HG03175 (cell line): Measurements from ENCODE around the gene SYCP3.

Experiments
- ATAC-seq: cut with Tn5 transposase; IDR thresholded peaks from one replicate; pipeline ENCODE4 v1.9.1; 2021; ENCODE audit warnings: mild to moderate bottlenecking, moderate library complexity; ENCODE audit not compliant: unreplicated experiment

The SYCP3 gene

DNA sequence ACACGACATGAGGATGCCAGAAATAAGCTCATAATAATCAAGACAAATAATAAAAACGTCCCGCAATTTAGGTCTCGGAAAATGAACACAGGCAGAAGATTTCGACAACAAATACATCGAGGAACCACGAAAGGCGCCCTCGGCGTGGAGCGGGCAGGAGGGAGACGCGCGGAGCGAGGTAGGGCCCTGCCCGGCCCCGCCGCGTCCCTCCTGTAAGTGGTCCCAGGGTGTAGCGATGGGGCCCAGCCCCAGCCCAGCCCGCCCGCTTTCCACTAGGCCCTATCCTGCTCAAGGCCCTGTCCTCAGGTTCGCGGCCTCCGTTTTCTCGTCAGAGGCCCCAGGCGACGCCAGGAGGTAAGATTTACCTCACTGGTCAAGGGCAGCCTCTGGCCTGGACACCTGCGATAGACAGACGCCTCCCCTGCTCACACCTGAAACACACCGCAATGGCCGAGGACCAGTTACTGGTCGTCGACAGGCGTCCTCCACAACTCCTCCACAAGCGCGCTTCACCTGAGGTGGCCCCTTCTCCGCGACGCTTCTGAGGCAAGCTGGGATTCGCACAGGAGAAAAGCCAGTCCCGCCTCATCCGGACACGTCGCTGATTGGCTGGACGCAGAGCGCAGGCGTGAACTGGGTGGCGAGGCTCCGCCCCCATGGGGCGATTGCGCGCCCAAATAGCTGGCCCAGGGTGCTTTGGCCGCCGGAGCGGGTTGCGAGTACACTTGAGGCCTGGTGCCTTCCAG is at the start of gene SYCP3:
Gene SYCP3 (minus strand): TSS at position 543 of the 746 bp plus-strand sequence. CDS start 1,527 bp downstream, outside the sequence.
- ATAC-seq = no peak

DNA sequence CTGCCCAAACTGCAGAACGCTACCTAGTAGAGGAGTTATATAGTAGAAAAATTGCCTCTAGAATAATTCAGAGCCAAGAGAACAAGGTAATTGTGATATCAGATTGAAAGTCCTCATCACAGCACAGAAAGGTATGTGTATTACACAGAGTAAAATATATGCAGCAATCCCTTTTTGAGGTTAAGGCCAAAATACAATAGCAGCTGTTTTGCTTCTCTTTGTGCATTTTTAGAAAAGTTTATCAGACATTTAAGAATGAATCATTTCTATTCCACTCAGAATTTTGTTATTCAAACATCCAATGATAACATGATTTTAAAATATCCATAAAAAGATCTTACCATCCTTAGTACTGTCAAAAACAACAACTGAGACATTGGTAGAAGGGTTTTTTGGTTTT is 46.4 kb upstream of the SYCP3 start:
- ATAC-seq = no peak

GRCh38 chr12:101784376-101784775 is 45.1 kb upstream of the SYCP3 start:
- no peak for ATAC-seq

DNA sequence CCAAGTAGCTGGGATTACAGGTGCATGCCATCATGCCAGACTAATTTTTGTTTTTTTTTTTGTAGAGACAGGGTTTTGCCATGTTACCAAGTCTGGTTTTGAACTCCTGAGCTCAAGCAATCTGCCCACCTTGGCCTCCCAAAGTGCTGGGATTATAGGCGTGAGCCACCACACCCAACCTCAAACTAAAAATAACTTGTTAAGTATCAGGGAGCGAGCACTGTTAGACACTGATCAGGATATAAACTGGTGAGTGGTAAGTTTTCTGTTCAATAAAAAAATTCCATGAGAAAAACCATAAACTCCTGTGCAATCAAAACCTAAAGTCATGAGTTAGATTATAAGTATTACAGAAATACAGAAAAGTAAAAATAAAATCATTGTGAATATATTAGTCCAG is 44.6 kb upstream of the SYCP3 start:
- no peak for ATAC-seq

DNA sequence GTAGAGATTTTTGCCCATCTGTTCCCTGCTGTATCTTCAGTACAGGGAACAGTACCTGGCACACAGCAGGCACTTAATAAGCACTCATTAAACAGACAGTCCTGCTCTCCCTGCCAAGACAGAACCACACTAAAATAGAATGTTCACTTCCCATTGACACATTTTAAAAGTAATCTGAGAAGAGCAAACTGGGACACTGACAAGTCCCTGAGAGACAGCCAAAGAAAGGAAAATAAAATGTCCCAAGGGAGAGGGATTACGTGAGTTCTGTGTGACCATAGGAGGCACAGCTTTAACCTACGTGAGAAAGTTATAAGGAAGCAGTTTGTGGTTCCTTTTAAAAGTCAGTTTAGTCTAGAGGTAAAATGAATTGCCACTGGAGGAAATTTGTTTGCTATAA is 43.9 kb upstream of the SYCP3 start:
- no peak for ATAC-seq

- ATAC-seq = no peak
These were observed 43.0 kb upstream of the SYCP3 start for GRCh38 chr12:101782273-101782731.

DNA sequence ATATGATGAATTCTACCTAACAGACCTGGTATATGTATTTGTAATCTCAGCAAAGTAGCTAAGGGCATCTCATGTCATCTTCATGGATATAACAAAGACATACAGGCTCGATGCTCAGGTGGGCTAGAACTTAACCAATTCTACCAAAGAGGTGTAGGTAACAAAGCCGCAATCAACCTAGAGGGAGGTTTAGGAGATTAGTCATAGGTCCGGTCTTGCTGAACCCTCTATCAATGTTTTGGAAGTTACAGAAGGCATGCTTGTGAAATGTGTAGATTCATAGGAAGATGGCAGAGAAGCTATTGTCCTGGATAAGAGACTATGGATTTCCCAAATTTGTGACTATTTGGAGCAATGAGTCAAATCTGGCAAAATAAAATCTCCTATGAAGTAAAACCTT is 42.6 kb upstream of the SYCP3 start:
- no peak for ATAC-seq

- ATAC-seq = no peak
These were observed 41.3 kb upstream of the SYCP3 start for GRCh38 chr12:101780599-101780998.

- ATAC-seq = no peak
These were observed 40.4 kb upstream of the SYCP3 start for GRCh38 chr12:101779626-101780025.

DNA sequence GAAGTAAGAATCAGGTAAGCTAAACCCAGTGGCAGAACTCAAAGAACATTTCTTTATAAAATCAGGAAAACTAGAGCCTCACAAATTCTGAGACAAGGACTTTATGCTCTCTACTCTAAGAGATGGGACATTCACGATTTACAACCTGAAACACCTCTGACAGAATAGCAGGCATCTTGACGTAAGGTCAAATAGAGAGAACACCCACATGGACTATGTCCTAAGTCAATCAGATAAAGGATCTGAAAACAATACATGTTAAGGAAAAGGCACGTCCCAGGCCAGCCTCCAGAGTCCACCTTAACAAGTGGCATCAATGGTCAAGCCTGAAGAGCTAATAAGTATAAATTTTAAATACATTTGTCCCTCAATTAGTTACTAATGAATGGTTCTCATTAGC is 39.9 kb upstream of the SYCP3 start:
- ATAC-seq = no peak

DNA sequence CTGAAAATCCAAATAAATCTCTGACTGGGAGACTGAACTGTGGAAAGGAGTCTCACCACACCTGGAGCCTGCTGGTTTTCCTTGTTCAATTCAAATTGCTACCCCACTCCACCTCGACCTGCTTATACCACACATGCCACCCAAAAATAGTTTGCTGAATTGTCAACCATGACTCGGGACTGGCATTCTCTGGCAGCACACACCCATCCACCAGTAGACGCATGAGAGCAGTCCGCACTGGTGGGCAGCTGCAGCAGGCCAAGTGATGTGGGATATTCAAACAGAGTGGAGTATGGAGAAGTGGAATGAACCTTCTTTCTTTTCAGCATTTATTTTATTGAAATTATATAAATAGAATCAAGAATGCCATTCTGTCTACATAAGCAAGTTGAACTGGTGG is 38.7 kb upstream of the SYCP3 start:
- no peak for ATAC-seq

DNA sequence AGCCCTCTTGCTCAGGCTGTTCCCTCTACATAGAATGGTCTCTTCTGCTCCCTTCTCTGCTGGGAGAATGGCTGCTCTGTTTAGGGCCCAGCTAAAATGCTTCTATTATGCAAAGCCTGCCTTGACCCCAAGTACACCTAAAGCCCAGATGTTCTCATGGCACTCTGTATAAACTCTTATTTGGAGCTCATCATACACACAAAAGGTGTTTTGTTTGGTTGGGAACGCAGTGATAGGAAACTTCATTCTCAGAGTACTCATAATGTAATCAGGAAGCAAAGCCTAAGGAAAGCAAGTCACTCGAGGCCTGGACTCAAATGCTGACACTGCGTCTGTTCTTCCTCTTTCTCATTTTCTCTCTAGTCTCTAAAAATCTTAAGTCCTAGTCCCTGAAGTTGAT is 38.2 kb upstream of the SYCP3 start:
- ATAC-seq = no peak

- no peak for ATAC-seq
These were observed 36.6 kb upstream of the SYCP3 start for GRCh38 chr12:101775816-101776215.

DNA sequence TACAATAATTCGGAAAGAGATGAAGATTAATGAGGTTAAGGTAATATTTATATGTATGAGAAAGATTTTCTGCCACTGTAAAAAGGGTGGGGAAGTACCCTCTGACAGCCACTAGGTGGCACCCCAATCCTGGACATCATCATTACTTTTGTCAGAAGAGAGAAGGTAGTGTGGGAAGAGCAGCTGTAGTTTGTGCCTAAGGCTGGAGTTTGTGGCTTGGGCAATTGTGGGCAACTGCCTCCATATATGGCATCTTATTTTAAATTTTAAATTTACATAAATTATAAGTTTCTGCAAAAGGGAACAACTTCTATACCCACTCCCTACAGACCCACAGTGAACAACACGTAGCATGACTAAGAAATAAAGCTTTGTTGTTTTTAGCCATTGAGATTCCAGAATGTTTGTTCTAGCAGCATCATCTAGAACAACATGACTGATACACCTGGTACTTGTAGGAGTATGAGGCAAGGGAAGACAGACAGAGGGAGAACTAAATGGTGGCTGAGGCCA is 34.4 kb upstream of the SYCP3 start:
- ATAC-seq = peak; percentile 80

DNA sequence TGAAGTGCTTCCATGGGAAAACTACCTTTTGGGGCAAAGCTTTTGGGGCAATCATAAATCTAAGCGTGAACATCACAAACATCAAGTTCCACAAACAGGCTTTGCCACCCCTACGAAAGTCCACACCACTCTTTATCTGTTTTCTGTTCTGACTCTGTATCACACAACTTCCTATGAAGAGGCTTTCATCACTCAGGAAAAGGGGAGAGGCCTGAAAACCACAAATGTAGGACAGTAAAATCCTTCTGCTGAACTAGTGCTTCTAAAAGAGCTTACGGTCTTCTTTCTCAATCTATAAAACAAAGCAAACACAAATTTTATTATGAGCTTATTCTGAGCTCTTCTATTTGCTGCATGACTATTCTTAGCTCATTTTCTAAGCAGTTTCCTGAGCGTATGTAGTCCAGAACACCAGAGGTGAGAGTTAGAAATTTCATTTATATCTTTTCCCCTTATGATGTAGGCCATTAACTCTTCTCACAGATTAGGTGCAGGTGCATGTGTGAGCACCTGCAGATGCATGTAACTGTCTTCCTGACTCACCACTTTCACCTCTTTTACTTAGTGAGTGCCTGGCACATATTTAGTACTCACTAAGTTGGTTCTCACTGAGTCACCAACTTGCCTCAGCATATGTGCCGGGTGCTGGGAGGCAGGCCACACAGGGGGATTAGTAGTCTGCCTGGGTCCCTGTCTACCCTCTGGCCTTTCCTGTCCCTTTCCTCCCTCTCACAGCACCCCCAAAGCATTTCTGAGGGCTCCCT is 32.9 kb upstream of the SYCP3 start:
- ATAC-seq = no peak

GRCh38 chr12:101769865-101770264 is 30.6 kb upstream of the SYCP3 start:
- no peak for ATAC-seq

- ATAC-seq = no peak
These were observed 29.5 kb upstream of the SYCP3 start for GRCh38 chr12:101768781-101769180.

- ATAC-seq = no peak
These were observed 28.3 kb upstream of the SYCP3 start for GRCh38 chr12:101767537-101767936.

- ATAC-seq = no peak
These were observed 25.0 kb upstream of the SYCP3 start for GRCh38 chr12:101764051-101764792.

GRCh38 chr12:101763246-101763931 is 24.1 kb upstream of the SYCP3 start:
- no peak for ATAC-seq

GRCh38 chr12:101761781-101762180 is 22.5 kb upstream of the SYCP3 start:
- ATAC-seq = no peak
